A549 (cell line): ENCODE results near the gene P4HA1.

Experiments
- BHLHE40 ChIP-seq: IDR thresholded peaks from 2 replicates; pipeline ENCODE4 v1.6.1; 2012; ENCODE audit warnings: low read depth, low read length, inconsistent platforms
- CTCF ChIP-seq: fragments of >200 bp; sonication (Bioruptor Twin); formaldehyde crosslinking; IDR thresholded peaks from 3 replicates; pipeline ENCODE4 v1.5.1; 2016
- KDM1A ChIP-seq: fragments of 200-600 bp; sonication (generic); IDR thresholded peaks from 2 replicates; pipeline ENCODE4 v1.6.1; 2016; ENCODE audit warnings: low read depth, mild to moderate bottlenecking
- RAD21 ChIP-seq, 2 experiments: fragments of >200 bp in 1 of 2; sonication (Bioruptor Twin) in 1 of 2; formaldehyde crosslinking in 1 of 2; IDR thresholded peaks in 1 of 2; conservative IDR thresholded peaks in 1 of 2; 2 replicates in 1 of 2; 3 replicates in 1 of 2; pipeline ENCODE4 v1.6.1; 2012 to 2018; ENCODE audit warnings: inconsistent platforms in 1 of 2
- SMC3 ChIP-seq: fragments of >200 bp; sonication (Bioruptor Twin); formaldehyde crosslinking; IDR thresholded peaks from 3 replicates; pipeline ENCODE4 v1.6.1; 2018; ENCODE audit warnings: inconsistent platforms
- ZC3H11A ChIP-seq: fragments of 450-650 bp; IDR thresholded peaks from 2 replicates; pipeline ENCODE4 v1.6.1; 2014; ENCODE audit warnings: antibody characterized with exemption, mild to moderate bottlenecking

- TF ChIP-seq BHLHE40: no peak
- no peak for TF ChIP-seq CTCF
- no peak for TF ChIP-seq RAD21 (conservative IDR thresholded peaks at IDR 0.05 in 1 of 2, IDR thresholded peaks at IDR 0.05 in 1 of 2)
- no peak for TF ChIP-seq ZC3H11A
- TF ChIP-seq SMC3: no peak
- TF ChIP-seq KDM1A: no peak
Measured at GRCh38 chr10:73126343-73126742, 29.7 kb upstream of the P4HA1 start.
